ENCODE measurements around the gene EFCAB11.
A peak's percentile ranks its signal among the peaks of the same experiment; 100 is the strongest.

The EFCAB11 gene

DNA sequence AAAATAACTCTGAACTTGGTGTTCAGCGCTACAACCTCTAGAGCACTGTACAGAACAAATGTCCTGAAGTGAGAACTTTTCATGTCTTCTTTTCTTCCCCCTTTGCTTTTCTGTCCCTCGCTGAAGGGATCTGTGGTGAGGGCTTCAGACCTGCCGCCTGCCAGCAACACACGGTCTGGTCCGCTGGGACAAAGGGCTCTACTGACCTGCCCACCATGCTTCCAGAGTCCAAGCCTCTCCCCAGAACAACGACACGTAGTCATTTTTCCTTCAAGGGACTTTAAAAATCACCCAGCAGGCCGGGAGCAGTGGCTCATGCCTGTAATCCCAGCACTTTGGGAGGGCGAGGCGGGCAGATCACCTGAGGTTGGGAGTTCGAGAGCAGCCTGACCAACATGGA is 140.4 kb downstream of the EFCAB11 start:
- no peak for DNase-seq (ENCODE audit: low spot score)

DNA sequence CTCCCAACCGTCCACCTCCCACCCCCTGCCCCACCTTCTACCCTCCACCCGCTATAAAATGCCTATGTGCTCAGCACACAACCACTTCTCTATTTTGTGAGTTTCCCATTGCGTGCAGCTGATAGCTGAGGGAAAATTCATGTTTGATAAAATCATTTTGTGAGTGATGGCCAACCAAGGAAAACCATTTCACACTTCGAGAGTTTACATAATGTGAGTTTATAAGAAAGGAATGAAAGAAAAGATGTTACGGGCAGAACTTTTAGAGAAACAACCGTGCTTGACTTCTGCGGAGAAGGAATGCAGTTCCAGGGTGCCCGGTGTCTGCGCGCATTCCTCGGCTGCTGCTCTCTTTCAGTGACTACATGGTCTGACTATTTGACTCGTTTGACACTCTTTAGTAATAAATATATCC is 140.9 kb downstream of the EFCAB11 start:
- DNase-seq (ENCODE audit: low spot score), result peak; percentile 79

DNA sequence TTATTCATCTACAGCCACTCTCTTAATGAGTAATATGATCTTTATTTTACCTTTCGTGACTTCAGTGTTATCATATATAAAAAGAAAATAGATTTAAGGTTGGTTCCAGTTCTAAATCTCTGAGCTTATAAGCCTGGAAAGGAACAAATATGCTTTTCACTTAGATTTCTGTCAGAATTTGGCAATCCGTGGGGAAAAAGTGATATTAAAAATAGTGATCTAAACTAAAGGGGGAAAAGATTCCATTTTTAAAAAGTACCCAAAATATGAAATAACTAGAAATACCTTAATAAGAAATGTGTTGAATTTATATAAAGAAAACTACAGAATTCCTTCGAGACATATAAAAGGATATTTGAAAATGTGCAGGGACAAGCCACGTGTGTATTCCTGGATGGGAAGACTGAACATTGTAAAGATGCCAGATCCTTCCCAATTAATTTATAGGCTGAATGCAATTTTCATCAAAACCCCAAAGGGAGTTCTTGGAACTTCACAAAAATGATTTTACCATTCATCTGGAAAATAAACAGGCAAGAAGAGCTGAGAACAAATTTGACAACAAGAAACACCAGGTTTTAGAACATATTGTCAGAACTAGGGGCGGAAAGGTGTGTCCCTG is 142.5 kb downstream of the EFCAB11 start:
- DNase-seq (ENCODE audit: low spot score), result no peak

DNA sequence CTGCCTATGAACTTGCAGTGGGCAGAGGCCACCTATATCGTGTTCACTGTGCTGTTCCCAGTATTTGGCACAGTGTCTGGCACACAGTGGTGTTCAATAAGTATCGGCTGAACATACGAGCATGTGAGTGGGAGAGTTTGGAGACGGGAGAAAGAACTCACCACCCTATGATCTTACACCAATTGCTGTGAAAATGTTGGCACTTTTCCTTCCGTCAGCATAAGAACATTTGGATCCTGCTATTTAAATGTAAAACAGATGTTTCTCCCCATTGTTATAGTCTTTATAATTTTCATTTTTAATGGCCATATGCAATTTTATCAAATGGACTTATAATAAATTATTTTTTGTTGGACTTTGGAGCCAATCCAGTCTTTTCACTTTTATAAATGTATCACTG is 144.4 kb downstream of the EFCAB11 start:
- DNase-seq (ENCODE audit: low spot score), result no peak

DNA sequence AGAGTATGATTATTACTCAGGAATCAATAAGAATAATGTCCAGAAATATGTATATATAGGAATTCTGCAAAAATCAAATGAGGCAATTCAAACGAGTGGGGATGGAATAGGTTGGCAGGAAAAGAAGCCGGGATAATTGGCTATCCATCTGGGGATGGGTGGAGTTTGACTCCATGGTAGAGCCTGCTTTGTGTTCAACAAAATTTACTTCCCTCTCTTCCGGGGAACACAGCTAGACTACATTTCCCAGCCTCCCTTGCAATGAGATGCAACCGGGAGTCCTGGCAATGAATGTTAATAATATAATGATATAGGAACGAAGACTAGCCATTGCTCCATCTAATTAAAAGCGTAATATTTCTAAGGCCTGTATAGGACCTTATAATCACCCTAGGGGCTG is 146.6 kb downstream of the EFCAB11 start:
- no peak for DNase-seq (ENCODE audit: low spot score)

DNA sequence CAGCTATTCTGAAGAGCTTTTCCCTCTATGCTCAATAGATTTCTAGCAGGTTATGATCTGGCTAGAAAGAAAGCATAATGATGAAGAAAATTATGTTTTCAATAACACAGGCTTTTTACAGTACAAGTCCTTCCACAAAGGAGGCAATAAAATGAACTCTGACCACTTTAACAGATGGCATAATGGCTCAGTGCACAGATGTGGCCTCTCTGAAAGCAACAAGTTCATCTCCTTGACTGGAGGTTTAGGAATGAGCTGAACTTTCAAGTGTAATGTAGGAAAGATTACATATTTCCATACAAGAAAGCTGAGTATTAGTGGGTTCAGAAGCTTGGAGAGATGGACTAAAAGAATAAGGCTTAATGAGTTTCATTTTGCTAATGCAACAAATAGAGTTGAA is 147.4 kb downstream of the EFCAB11 start:
- no peak for DNase-seq (ENCODE audit: low spot score)

DNA sequence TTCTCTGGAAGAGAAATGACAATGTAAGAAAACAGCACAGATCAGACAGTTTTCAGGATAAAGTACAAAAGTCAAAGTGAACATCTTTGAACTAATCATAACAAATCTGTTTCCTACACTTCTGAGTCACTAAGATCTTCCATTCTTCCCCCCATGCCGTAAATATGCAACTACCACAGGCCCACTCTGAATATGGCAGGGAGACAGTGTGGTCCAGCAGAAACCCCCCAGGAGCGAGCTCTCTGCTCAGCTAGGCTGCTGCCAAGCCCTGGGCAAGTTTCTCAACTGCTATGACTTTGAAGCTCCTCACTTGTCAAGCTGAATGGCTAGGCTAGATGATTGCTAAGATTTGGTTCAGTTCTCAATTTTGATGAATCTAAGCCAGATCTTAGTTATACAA is 148.1 kb downstream of the EFCAB11 start:
- DNase-seq (ENCODE audit: low spot score), result no peak

DNA sequence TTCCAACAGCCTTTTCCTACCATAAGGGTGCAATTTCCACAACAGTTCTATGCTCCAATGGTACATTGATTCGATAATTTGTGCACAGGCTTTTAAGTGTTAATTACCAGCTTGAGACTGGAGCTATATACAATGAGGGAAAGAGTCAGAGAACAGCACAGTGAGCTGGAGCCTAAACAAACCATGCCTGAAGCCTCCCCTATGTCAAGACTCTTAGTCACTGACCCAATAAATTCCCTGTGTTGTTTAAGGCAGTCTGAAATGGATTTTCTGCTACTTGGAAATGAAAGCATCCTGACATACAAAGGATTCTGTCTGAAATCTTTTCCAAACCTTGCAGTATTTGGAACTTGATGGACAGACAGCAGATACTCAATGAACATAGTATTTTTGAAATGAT is 149.0 kb downstream of the EFCAB11 start:
- DNase-seq (ENCODE audit: low spot score), result no peak

DNA sequence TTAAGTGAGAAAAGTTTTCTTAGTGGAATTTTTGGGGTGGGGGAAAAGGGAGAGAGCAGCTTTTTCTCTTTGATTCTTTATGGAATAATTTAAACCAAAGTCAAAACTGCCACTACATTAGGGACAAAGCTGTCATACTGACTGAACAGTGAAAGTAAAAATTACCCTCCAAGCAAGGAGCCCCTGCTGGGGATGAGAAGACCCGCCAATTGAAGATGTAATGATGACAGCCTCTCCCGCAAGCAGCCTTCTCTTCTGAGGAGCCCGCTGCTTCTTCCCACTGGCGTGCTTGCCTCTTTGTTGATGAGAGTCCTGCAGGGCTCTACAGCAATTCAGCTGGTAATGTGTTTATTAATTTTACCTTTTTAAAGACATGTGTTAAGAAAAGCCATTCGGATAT is 151.0 kb downstream of the EFCAB11 start:
- DNase-seq (ENCODE audit: low spot score), result no peak

DNA sequence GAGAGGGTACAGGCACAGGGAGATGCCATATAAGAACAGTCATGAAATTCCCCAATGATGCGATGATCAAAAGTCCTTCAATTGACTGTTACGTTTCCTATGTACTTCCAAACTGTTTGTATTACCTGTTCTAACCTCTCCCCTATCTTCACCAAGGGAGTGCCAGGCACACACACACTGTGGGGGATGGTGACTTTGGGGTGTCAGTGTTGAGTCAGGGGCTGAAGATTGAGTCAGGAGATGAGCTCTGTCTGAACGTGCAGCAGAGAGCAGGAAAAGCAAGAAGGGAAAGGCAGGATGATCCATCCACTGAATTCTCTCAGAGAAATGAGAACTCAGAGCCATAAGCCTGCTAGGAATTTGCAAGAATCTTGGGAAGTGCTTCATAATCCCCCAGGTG is 153.4 kb downstream of the EFCAB11 start:
- no peak for DNase-seq (ENCODE audit: low spot score)

DNA sequence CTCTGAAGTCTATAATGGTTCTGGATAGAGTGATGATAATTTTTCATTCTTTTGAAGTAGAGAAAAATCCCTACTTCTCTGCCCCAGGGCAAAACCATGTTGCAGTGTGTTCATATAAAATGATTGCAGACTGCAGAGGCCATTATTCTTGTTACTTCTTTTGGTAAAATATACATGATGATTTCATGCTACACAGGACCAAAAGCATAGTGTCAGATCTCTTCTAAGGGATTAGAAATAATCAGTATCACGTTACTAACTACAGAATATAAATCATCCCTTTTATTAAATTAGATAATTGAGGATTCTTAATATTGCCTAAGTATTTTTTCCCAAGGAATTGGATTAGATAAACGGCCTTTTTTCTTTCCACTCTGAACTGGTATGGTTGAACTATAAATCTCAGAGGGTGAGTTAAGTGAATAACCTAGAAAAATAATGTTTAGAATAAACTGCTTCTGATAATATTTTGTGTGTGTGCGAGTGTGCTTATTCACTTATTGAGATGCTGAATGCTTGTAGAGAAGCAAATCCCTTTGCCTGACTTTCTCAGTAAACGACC is 156.2 kb downstream of the EFCAB11 start:
- DNase-seq (ENCODE audit: low spot score), result no peak

DNA sequence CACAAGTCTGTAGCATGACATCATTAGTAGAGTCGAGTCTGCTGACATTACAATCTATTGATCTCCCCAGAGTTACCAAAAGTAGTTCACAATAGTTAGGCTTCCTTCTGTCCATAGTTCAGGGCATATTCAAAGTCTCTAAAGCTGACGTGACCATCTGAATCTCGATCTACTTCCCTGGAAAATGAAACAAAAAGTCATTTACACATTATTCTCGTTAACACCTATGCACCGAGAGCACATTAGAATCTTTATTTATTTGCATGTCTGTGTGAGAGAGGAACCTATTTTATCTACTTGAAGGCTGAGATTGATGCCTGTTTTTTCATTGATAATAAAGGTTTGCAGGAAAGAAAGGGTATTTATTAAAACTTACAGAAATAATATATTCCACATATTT is 157.4 kb downstream of the EFCAB11 start:
- DNase-seq (ENCODE audit: low spot score), result no peak

DNA sequence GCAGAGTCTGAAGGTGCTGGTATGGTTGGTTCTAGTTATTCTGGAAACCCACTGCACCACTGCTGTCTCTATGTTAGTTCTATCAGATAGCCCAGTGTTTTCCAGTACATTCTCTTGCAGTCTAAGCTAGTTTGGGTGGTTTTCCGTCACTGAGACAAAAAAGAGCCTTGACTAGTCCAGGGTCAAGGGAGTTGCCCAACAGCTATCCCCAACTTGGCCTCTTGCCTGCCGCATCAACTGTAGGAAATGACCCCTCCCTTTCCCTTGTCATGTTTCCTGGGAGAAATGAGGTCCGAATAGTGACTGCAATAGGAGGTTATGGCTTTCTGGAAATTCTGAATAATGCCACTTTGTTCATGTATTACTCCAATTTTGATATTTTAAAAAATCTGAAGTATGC is 160.4 kb downstream of the EFCAB11 start:
- DNase-seq (ENCODE audit: low spot score), result no peak

DNA sequence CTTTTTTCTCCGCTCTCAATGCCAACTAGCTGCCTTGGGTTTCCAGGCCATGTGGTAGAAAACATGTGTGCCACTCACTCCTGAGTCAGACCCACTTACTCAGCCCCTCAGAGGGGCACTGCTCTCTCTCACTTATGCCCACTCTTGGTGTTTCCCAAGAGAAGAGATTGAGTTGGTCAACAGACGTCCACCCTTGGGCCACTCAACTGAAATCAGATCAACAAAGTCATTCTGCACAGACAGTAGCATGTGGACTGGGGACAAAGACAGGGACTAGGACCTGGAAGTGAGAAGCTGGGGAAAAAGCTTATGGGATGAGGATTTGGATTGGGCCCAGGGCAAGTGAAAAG is 161.2 kb downstream of the EFCAB11 start:
- no peak for DNase-seq (ENCODE audit: low spot score)

DNA sequence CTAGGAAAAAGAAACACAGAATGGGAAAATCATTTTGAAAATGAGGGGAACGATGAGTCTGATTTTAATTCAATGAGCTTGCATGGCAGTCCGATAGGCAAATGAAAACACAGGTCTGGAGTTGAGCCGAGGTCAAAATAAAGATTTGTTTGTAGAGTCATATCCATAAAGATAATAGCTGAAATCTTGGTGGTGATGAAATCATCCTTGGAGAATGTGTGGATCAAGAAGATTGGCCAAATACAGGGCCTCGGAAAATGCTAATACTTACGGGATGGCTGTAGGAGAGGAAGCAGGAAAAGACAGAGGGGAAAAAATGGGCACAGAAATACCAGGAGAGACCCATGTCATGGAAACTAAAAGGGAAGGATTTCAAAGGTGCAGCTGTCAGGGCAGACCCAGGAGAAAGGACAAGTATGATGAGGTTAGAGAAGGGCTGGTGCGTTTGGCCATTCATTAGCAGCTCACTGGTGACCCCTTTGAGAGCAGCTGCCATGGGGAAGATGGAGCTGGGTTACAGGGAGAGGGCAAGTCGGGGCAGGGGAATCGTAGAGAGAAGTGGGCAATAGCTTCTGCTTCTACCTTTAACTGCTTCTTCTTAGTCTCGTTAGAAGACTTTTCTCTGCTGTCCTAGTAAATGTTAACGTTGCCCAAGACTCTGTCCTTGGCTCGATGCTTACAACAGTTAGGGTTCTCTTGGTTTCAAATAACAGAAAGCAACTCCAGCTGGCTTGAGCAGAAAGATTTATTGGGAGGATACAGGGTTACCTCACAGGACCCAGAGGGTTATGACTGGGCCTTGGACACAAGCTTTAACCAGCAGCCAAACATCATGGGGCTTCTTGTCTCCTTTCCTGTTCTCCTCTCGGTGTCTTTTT is 161.8 kb downstream of the EFCAB11 start:
- peak; percentile 30 for DNase-seq (ENCODE audit: low spot score)

DNA sequence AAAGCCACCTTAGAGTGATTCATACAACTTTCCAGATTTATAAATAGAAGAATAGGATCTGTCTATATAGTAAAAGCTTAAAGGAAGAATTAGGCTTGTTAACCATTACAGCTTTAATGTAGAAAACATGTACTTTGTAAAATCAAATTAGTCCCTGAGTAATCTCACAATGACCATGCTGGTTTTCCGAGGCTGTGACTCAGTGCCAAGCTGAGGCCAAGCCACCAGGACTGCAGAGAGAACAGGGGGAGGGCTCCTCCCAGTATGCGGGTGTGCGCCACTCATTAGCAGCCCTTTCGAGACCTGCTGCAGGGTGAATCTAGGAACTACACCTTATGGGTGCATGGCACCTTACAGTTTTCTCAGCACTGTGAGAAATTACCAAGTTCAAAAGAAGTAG is 167.0 kb downstream of the EFCAB11 start:
- DNase-seq (ENCODE audit: low spot score), result peak; percentile 61

DNA sequence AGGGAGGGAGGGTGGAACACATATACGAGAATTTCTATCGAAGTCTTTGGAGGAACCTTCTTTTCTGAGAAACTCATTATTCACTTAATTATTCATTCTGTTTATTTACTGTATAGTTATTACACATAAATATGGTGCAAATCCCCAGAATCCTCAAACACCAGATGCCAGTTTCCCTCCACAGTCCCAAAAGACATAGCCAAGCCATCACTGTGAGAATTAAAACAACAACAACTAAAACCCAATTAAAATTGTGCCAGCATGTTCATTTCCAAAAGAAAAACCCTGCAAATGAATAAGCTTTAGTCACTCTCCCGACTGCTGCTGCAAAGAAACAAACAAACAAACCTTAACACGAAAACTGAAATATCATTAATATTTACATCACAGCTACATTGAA is 173.5 kb downstream of the EFCAB11 start:
- no peak for DNase-seq (ENCODE audit: low spot score)

DNA sequence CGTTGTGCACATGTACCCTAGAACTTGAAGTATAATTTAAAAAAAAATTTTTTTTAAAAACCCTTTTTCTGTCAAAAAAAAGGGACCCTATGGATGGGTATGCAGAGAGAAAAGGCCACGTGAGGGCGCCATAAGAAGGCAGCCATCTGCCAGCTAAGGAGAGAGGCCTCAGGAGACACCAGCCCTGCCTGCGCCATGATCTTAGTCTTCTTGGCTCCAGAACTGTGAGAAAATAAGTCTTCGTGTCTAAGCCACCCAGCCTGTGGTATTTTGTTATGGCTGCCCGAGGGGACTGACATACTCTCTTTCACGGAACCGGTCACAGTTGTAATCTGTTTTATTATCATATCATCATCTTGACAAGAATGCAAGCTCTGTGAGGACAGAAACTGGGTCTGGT is 174.8 kb downstream of the EFCAB11 start:
- no peak for DNase-seq (ENCODE audit: low spot score)

DNA sequence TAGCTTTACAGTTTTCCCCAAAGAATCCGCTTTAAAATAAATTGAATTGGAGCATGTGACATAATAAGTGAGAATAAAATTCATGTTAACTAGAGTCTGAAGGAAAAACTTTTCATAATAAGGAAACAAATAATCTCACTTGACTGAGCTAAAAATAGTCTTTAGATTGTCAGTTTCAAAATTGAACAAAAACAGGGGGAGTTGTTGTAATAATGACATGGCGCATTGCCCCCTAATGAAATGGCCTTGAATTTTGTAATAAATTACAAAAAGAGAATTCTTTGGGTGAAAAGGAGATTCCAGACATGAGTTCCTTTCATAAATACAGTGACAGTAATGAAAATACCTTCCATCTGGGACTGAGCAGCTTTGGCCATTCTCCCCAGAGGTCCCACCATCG is 178.6 kb downstream of the EFCAB11 start:
- DNase-seq (ENCODE audit: low spot score), result no peak

DNA sequence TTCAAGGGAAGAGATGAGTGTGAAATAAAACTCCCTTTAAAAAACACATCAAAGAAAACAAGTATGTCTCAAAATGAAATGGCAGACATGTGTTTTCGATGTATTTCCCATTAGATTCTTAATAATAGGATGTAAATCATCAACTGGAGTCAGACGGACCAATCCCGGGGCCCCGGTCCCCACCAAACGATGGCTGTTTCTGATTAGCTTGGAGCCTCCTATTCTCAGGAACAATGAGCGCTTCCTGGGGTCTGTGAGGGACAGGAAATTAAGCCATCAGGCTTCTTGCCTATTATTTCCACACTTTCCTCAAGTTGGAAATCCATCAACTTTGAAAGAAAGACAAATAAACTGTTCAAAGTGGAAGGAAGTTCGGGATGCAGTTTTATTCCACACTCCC is 179.4 kb downstream of the EFCAB11 start:
- DNase-seq (ENCODE audit: low spot score), result no peak

DNA sequence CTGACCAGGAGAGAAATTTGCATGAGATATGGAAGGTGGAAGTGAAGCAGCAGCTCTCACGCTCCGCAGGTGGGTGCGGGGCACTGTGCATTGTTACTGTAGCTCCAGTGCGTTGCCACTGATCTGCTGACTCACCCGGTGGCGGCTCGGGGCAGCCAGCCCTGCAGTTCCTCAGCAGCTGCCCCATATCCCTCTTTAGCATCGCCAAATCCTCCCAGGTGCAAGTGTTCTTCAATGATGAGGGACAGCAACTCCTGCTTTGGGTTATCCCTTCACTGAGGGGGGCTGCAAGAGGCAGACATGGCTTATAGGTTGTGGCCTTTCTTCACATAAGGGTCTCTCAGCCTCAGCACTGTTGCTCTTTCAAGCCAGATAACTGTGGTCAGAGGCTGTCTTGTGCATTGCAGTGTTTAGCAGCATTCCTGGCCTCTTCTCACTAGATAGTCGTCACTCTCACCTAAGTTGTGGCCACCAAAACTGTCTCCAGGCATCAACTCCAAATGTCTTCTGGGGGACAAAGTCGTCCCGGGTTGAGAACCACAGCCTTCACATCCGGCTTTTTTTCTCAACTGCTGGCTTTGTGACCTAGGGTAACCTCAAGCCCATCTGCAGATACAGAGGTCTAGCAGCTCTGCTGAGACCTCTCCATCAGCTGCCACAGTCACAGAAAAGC is 180.8 kb downstream of the EFCAB11 start:
- no peak for DNase-seq (ENCODE audit: low spot score)

DNA sequence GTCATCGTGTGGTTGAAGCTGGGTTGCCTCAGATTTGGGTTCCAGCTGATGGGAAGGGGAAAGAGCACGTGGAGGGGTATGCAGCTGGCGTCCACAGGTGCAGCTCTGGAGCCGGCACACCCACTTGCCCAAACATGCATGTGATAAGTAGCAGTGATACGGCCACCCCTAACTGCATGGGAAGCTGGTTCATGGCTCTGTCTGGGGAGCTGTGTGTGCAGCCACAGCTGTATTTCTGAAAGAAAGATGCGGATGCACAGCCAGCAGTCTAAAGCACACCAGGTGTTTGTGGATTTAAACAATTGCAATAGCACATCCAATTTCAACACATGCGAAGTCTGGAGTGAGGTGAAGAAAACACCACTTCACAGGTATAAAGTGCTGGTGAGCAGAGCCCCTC is 181.4 kb downstream of the EFCAB11 start:
- no peak for DNase-seq (ENCODE audit: low spot score)

DNA sequence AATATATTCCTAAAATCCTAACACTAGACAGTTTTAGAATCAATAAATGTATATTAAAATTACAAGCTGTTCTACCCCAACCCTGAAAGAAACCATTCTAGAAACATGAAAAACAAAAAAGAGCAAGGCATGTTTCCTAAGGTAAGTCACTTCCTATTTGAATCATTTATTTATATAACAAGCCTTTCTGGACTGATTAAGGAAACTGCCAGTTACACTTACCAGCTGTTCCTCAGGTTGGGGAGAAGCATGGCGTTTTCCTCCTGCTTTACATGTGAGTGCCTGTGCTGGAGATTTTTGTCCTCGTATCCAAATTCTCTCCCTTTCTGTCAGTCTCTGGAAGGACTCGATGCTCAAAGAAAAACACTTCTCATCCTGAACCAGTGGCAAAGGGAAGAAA is 183.3 kb downstream of the EFCAB11 start:
- DNase-seq (ENCODE audit: low spot score), result no peak
